ENCODE measurements around the gene TMEM171. TPM values are rescaled to one million over a fixed set of nuclear protein-coding genes. Genes with fewer than 3 reads are reported as not detected.

The TMEM171 gene
- polyA plus RNA-seq, 3 donors = 5.2 to 7.8 (median 7.2) TPM

GRCh38 chr5:73117088-73117740 lies 3.2 kb upstream of the TMEM171 start:
- no peak for DNase-seq

- DNase-seq = peak; percentile 77
Measured at GRCh38 chr5:73118391-73118973, 1.9 kb upstream of the TMEM171 start.

GRCh38 chr5:73119451-73120157 lies 771 bp upstream of the TMEM171 start:
- DNase-seq = no peak

GRCh38 chr5:73121119-73121463 lies 716 bp downstream of the TMEM171 start:
- no peak for DNase-seq

DNA sequence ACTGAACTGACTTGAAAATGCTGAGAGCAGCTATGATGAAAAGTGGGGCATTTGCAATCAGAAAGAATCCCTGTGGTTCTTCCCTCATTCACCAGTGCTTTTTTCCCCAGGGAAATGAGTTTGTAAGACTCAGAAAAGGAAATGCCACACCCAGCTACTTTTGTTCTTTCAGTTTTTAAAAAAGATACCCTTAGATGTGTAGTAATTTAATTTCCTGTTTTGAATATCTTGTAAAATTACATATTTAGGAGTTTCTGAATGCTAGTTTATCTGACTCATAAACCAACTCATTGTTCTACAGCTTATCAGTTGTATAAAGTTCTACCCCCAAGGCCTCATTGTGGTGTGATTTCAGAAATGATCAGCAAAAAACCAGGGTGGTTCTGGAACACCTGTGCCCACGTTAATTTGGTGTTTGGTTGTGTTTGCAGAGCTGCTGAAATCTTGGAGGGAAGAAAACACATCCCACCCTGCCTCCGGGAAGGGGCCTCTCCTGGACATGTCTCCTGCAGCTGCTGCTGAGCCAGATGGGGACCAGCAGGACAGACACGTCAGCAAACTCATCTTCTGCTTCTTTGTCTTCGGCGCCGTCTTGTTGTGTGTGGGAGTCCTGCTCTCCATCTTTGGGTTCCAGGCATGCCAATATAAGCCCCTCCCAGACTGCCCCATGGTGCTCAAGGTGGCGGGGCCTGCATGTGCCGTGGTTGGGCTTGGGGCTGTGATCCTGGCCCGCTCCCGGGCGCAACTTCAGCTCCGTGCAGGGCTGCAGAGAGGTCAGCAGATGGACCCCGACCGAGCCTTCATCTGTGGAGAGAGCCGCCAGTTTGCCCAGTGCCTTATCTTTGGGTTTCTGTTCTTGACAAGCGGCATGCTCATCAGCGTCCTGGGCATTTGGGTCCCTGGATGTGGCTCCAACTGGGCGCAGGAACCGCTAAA lies 2.8 kb downstream of the TMEM171 start:
- no peak for DNase-seq

DNA sequence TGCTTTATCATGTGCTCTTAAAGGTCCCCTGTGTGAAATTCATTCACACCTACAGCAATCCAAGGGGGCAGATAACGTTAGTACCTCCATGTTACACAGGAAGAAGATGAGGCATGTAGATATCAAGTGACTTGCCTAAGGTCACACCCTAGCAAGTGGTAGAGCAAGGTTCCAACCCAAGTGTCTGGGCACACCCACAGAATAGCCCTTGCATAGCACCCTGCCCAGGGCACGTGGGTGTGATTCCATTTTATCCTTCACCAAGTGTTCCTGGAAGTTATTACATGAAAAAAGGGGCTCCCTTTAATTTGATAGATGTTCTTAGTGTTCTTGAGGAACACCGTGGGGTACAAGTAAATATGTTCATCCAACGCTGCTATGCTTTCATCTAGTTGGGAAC lies 4.9 kb downstream of the TMEM171 start:
- no peak for DNase-seq

DNA sequence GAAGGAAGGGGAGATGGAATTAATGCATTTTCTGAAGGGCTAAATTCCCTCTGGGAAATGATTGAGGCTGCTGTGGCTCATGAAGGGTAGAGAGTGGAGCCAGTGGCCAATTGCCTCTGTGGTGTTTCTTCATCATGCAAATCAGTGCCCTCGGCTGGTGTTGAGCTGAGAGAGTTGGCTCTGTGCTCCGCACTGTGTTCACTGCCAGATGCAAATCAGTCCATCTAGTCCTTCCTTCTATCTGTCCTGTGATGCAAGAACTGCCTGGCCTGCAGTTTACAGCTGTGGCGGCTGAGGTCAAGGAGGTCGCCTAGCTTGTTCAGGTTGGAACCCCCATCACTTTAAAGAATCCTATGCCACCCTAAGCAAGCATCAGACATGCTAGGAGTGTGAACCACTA lies 6.0 kb downstream of the TMEM171 start:
- DNase-seq = no peak

- DNase-seq = no peak
Measured at GRCh38 chr5:73126957-73127356, 6.6 kb downstream of the TMEM171 start.

DNA sequence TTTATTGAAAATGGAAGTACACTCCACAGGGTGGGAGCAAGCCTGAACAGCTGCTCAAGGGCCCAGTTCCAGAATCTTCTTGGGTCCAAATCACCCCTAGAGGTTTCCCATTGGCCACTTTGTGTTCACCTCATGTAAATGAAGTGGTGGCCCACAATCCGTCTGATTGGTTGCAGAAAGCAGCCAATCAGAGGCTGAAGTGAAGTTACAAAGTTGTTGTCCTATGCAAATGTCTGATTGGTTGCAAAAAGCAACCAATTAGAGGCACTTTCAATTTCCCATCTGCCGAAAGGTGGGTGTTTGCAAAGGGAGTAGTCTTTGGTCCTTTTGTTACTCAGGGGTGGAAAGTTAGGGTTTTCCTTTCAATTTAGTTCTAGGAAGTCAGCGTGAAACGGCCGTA lies 8.8 kb downstream of the TMEM171 start:
- DNase-seq = no peak

GRCh38 chr5:73130811-73131210 lies 10.4 kb downstream of the TMEM171 start:
- DNase-seq = no peak

DNA sequence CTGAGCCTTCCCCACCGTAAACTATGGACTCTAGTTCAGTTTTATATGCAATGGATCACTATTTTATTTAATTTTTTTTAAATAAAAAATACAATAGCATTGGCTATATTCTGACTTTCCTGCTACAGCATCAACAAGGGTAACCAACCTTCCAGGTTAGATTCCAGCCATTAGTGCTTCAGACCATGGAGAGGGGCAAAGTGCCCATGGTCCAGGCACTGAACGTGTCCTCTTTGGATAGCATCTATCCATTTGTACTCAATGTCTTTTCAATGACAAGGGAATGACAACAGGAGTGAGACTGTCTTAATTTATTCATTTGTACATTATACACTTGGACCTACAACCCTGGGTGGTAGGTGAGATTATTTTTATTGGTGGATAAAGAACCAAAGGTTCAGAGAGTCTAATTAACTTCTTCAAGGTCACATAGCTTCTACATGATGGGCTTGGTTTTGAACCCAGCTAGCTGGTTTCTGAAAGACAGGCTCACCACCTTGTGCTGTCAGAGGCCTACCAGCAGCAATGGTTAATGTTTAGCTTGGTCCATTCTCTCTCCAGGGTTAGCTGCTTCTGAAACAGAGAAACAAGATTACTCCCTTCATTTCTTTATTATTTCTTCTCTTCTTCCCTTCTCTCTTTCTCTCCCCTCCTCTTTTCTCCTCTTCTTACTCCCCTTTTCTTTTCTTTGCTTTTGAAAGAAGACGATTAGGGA lies 11.5 kb downstream of the TMEM171 start:
- DNase-seq = no peak

GRCh38 chr5:73132759-73133158 lies 12.4 kb downstream of the TMEM171 start:
- DNase-seq = no peak

DNA sequence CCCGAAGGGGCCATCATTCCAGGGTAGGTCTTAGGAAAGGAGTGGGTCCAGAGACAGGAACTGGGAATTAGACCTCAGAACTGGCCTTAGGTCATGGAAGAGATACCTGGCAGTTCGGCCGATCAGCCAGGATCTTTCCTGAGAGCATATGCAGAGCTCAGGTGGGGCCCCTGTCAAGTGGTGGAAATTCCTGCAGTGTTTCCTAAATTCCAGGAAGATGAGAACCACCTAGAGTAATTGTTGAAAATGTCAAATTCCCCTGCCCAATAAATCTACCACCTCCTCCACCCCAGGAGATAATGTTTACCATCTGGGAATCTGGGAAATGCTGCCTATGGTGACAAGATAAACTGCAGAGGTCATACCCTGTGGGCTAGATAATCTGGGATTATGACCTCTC lies 14.6 kb downstream of the TMEM171 start:
- DNase-seq = no peak

GRCh38 chr5:73135429-73136054 lies 15.2 kb downstream of the TMEM171 start:
- DNase-seq = no peak

DNA sequence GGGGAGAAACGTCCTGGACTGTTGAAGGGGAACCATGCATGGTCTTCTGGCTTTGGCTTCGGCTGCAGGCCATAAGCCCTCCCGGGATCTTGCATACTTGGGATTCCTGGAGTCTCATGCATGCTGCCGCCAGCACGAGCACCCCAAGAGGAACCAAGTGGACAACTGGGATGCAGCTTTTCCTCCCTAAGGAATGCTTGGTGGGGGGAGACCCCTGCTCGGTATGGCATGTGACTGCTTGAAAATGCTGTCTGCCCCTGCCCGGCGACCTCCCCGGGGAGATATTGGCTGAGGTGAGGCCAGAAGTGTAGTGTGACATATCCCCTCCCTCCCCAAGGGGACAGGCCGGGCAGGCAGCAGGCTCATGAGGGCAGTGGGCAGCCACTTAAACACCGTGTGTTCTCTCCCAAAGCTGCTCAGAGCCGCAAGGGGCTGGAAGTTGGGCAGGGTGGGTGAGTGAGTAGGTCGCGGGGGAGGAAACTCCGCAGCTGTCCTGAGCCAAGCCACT lies 15.7 kb downstream of the TMEM171 start:
- DNase-seq = peak; percentile 74

DNA sequence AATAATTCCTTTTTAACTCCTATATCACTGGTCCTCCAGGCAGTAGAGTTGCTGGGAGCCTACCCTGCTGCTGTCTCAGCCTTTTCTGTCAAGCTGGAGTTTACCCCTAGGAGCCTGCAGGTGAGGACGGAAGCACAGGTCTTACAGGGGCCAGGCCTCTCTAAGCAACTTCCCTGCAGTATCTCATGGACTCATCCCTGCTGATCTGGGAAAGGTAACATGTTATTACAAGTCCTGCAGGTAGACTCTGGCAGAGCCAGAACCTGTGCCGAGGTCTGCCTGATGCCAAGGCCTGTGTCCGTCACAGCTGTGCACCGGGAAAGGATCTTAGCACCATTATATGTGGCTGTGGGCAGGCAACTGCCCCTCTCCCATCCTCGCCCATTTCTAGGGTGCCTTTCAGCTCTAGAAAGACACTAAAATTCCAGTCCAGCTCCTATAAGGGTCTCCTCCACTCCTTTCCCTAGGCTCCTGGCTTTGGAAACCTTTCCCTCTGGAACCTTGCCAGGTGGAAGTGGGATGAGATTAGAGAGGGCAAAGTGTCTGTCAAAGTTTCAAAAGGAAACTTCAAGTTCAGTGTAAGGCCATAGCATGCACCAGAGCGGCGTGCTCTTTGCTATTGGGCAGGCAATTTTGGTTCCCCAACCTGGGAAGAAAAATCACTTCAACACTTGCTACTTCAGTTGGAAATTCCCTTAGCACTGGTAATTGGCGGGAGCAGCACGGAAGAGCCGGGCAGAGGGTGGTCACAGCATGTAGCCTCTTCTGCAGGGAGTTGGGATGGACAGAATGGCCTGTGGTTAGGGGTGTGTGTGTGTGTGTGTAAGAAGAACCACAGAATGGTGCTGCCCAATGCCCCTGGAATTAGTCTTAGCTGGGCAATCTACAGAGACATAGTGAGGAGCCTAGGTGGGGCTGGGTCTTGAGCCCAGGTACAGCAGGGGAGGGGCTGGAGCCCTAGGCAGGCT lies 17.5 kb downstream of the TMEM171 start:
- DNase-seq = no peak

GRCh38 chr5:73139485-73139884 lies 19.1 kb downstream of the TMEM171 start:
- DNase-seq = no peak

DNA sequence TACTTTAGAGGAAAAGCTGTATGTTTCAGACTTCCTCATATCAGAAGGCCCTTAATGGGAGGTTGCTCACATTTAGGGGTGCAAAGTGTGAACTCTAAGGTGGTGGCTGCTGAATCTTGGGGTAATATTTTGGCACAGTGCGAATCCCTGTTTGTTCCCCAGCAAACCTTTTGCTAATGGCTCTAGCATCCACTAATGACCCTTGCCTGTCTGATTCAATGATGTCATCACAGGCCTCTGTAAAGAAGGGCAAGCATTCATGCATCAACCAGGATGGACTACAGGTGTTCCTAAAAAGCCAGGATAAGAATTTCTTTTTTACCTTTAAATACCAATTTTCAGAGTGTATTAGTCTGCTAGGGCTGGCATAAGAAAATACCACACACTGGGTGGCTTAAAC lies 20.4 kb downstream of the TMEM171 start:
- DNase-seq = no peak

DNA sequence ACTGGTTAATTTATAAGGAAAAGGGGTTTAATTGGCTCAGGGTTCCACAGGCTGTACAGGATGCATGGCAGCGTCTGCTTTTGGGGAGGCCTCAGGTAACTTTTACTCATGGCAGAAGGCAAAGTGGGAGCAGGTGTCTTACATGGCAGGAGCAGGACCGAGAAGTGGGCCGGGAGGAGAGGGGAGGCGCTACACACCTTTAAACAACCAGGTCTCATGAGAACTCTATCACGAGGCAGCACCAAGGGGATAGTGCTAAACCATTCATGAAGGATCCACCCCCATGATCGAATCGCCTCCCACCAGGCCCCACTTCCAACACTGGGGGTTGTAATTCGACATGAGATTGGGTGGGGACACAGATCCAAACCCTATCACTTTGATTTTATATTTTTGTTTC lies 21.7 kb downstream of the TMEM171 start:
- DNase-seq = no peak

GRCh38 chr5:73143716-73144115 lies 23.3 kb downstream of the TMEM171 start:
- DNase-seq = no peak
